Trophoblast cell (in vitro differentiated cells and primary cell): ENCODE measurements around the gene ST6GALNAC4.

Source experiments
- DNase-seq, 2 donors: peaks; one replicate each; pipeline ENCODE4 v3.0.0-alpha.2; 2016
- H2AFZ ChIP-seq: 2 replicates; pipeline ENCODE4 v1.6.1; 2013; ENCODE audit warnings: low read length, moderate library complexity, mild to moderate bottlenecking; ENCODE audit not compliant: insufficient read depth, poor library complexity
- H2AK5ac ChIP-seq: 2 replicates; pipeline ENCODE4 v1.6.1; 2013; ENCODE audit warnings: mild to moderate bottlenecking, low read length
- H2BK120ac ChIP-seq: 2 replicates; pipeline ENCODE4 v1.6.1; 2013; ENCODE audit warnings: low read length, mild to moderate bottlenecking, moderate library complexity; ENCODE audit not compliant: insufficient read depth, poor library complexity
- H2BK12ac ChIP-seq: 2 replicates; pipeline ENCODE4 v1.6.1; 2013; ENCODE audit warnings: mild to moderate bottlenecking, low read length, moderate library complexity
- H2BK5ac ChIP-seq: 2 replicates; pipeline ENCODE4 v1.6.1; 2013; ENCODE audit warnings: low read length, low read depth, moderate library complexity, mild to moderate bottlenecking; ENCODE audit not compliant: poor library complexity
- H3K14ac ChIP-seq: 2 replicates; pipeline ENCODE4 v1.6.1; 2013; ENCODE audit warnings: mild to moderate bottlenecking, low read length
- H3K18ac ChIP-seq: 2 replicates; pipeline ENCODE4 v1.6.1; 2013; ENCODE audit warnings: mild to moderate bottlenecking, low read length
- H3K23ac ChIP-seq: 2 replicates; pipeline ENCODE4 v1.6.1; 2013; ENCODE audit warnings: low read length
- H3K27ac ChIP-seq: 2 replicates; pipeline ENCODE4 v1.5.1; 2013; ENCODE audit warnings: low read depth, mild to moderate bottlenecking, inconsistent platforms, low read length, moderate library complexity
- H3K27me3 ChIP-seq: 2 replicates; pipeline ENCODE4 v1.6.1; 2013; ENCODE audit warnings: inconsistent platforms, mild to moderate bottlenecking, low read length, moderate library complexity; ENCODE audit not compliant: insufficient read depth
- H3K36me3 ChIP-seq, 2 experiments: 1 replicate in 1 of 2; 2 replicates in 1 of 2; pipeline ENCODE4 v1.6.1; 2013; ENCODE audit warnings: low read length in 2 of 2, mild to moderate bottlenecking in 2 of 2, moderate library complexity in 1 of 2; ENCODE audit not compliant: insufficient read depth in 2 of 2, control insufficient read depth in 1 of 2
- H3K4ac ChIP-seq: 2 replicates; pipeline ENCODE4 v1.6.1; 2013; ENCODE audit warnings: low read depth, mild to moderate bottlenecking, low read length, moderate library complexity
- H3K4me1 ChIP-seq, 2 experiments: 1 replicate in 1 of 2; 2 replicates in 1 of 2; pipeline ENCODE4 v1.6.1; 2013; ENCODE audit warnings: low read length in 2 of 2, mild to moderate bottlenecking in 2 of 2, moderate library complexity in 1 of 2; ENCODE audit not compliant: insufficient read depth in 2 of 2, control insufficient read depth in 1 of 2
- H3K4me2 ChIP-seq: 2 replicates; pipeline ENCODE4 v1.6.1; 2013; ENCODE audit warnings: inconsistent platforms, mild to moderate bottlenecking, low read length, moderate library complexity
- H3K4me3 ChIP-seq: 2 replicates; pipeline ENCODE4 v1.5.1; 2013; ENCODE audit warnings: mild to moderate bottlenecking, low read depth, low read length, inconsistent platforms
- H3K79me1 ChIP-seq: one replicate; pipeline ENCODE4 v1.6.1; 2013; ENCODE audit warnings: low read length
- H3K79me2 ChIP-seq: 2 replicates; pipeline ENCODE4 v1.6.1; 2013; ENCODE audit warnings: low read length, mild to moderate bottlenecking; ENCODE audit not compliant: control insufficient read depth, insufficient read depth, poor library complexity
- H3K9ac ChIP-seq: 2 replicates; pipeline ENCODE4 v1.6.1; 2013; ENCODE audit warnings: mild to moderate bottlenecking, low read length
- H3K9me3 ChIP-seq: 2 replicates; pipeline ENCODE4 v1.6.1; 2013; ENCODE audit warnings: low read depth, mild to moderate bottlenecking, control low read depth, inconsistent platforms, low read length; ENCODE audit not compliant: insufficient read depth
- H4K12ac ChIP-seq: 2 replicates; pipeline ENCODE4 v1.6.1; 2013; ENCODE audit warnings: low read depth, mild to moderate bottlenecking, low read length, moderate library complexity
- H4K8ac ChIP-seq: 2 replicates; pipeline ENCODE4 v1.6.1; 2013; ENCODE audit warnings: low read depth, mild to moderate bottlenecking, low read length, moderate library complexity
- H4K91ac ChIP-seq: one replicate; pipeline ENCODE4 v1.6.1; 2013; ENCODE audit warnings: low read depth, mild to moderate bottlenecking, low read length, moderate library complexity
- WGBS: extraction: QIAGEN DNeasy Blood & Tissue Kit; methylation state at CpG from one replicate; pipeline ENCODE4 v1.1.7; 2013; ENCODE audit warnings: missing lambda C conversion rate; ENCODE audit not compliant: insufficient read length, insufficient coverage; ENCODE audit errors: extremely low coverage; 5-methylcytosine and 5-hydroxymethylcytosine counted together

The ST6GALNAC4 gene

GRCh38 chr9:127910613-127911205 is 6.1 kb downstream of the ST6GALNAC4 start:
- Histone ChIP-seq H3K9ac (no peak overlapping the region), H3K27ac (no peak overlapping the region), H3K4me1 (no peaks in the 10 kb centered on the region), H3K4me3 (no peak overlapping the region), H3K18ac (no peak overlapping the region), H4K12ac (no peak overlapping the region), H3K4me2 (no peak overlapping the region), H3K79me1 (no peaks in the 10 kb centered on the region), H3K4ac (no peak overlapping the region), H3K14ac (no peak overlapping the region), H2AK5ac (no peak overlapping the region), H2BK12ac (no peak overlapping the region), H3K79me2 (no peaks in the 10 kb centered on the region), H3K27me3 (no peaks in the 10 kb centered on the region), H2AFZ (no peak overlapping the region), H4K8ac (no peak overlapping the region), H3K36me3 (no peaks in the 10 kb centered on the region), H2BK120ac (no peak overlapping the region), H3K9me3 (no peaks in the 10 kb centered on the region), H4K91ac (no peak overlapping the region), H2BK5ac (no peak overlapping the region), H3K23ac (no peak overlapping the region)
- no CpG with 5 or more reads among the region's 6 CpGs for WGBS
- peak in 1 of 2 donors; percentile 16 for DNase-seq

DNA sequence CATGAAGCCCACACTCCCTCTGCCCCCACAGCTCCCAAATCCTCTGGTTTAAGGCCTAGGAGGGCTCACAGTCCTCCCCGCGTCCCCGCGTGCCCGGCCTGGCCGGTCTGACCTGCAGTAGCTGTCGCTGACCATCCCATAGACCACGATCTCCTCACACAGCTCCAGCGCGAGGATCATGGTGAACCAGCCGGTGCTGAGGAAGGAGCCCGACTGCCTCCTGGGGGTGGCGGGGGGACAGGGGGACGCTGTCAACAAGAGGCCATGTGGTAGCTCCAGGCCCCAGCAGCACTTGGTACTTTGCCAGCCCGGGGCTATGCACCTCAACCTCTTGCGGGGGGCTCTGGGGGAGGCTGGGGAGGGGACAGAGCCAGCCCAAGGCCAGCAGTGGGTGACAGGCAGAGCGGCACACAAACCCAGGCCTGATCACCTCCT is 7.0 kb downstream of the ST6GALNAC4 start:
- Histone ChIP-seq H2BK5ac (no peak overlapping the region), H2AK5ac (no peak overlapping the region), H4K91ac (no peak overlapping the region), H3K36me3 (no peaks in the 10 kb centered on the region), H3K27me3 (no peaks in the 10 kb centered on the region), H3K79me1 (no peaks in the 10 kb centered on the region), H3K4ac (no peak overlapping the region), H4K12ac (no peak overlapping the region), H3K4me1 (peaks cover under 1 to 2% of the 10 kb centered on the region in 2 experiments), H2BK120ac (no peak overlapping the region), H3K18ac (no peak overlapping the region), H3K23ac (no peak overlapping the region), H3K4me2 (no peak overlapping the region), H4K8ac (no peak overlapping the region), H2AFZ (no peak overlapping the region), H3K14ac (no peak overlapping the region), H3K27ac (no peak overlapping the region), H2BK12ac (no peak overlapping the region), H3K79me2 (no peaks in the 10 kb centered on the region), H3K9ac (no peak overlapping the region), H3K4me3 (no peak overlapping the region), H3K9me3 (no peaks in the 10 kb centered on the region)
- WGBS, result no CpG with 5 or more reads among the region's 17 CpGs
- DNase-seq, result no peak

- Histone ChIP-seq H3K79me2 (no peaks in the 10 kb centered on the region), H3K27me3 (no peaks in the 10 kb centered on the region), H3K79me1 (peaks cover 2% of the 10 kb centered on the region), H3K9ac (no peak overlapping the region), H3K27ac (no peak overlapping the region), H2AFZ (no peak overlapping the region), H2BK12ac (no peak overlapping the region), H2AK5ac (no peak overlapping the region), H3K18ac (no peak overlapping the region), H3K4me1 (peaks cover 7 to 10% of the 10 kb centered on the region in 2 experiments), H2BK5ac (no peak overlapping the region), H3K9me3 (no peaks in the 10 kb centered on the region), H2BK120ac (no peak overlapping the region), H3K4me2 (no peak overlapping the region), H3K23ac (no peak overlapping the region), H4K8ac (no peak overlapping the region), H3K4me3 (no peak overlapping the region), H4K91ac (no peak overlapping the region), H3K36me3 (no peaks in the 10 kb centered on the region), H4K12ac (no peak overlapping the region), H3K4ac (no peak overlapping the region), H3K14ac (no peak overlapping the region)
- WGBS, result no CpG with 5 or more reads among the region's 10 CpGs
- DNase-seq, result no peak
Observed at GRCh38 chr9:127908660-127908926, 8.2 kb downstream of the ST6GALNAC4 start.

DNA sequence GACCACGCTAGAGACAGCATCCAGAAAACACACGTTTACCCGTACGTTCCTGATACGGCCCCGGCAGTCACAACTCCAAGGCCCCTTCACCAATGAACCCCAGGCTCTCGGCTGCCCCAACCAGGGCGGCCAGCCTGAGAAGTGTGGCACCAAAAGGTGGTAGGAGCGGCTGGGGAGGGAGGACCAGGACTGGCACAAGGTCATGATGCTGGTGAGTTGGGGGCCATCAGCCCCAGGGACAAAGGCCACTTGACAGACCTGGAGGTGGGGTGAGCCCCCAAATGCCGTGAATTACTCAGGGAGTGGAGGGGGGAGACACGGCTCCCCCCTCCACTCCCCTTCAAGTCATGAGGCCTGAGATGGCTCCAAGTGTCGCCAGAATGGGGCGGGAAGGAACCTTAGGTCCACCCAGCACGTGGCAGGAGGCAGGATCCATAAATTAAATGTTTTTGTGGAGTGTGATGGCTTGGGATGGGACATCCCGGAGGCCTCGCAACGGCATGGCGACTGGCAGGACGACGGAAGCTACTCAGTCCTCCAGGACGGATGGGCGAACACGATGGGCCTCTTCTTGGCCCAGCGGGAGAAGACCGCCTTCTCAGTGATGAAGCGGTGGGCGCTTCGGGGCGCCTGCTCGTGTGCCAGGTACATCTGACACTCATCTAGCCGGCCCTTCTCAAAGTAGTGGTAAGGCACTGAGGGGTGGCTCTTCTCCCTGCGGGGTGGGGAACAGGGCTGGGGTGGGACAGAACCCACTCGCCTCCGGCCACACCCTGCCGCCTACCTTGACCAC is 8.8 kb downstream of the ST6GALNAC4 start:
- WGBS, result no CpG with 5 or more reads among the region's 35 CpGs
- no peaks in the 10 kb centered on the region for H3K27me3 ChIP-seq

More for the DNA sequence above, 8.8 kb downstream of the ST6GALNAC4 start:
- H3K23ac ChIP-seq, result no peak overlapping the region
- H3K79me2 ChIP-seq, result no peaks in the 10 kb centered on the region
- no peak overlapping the region for H3K14ac ChIP-seq
- no peak overlapping the region for H4K12ac ChIP-seq
- DNase-seq, result no peak
- H3K36me3 ChIP-seq, result no peaks in the 10 kb centered on the region
- peaks cover 9 to 13% of the 10 kb centered on the region in 2 experiments for H3K4me1 ChIP-seq
- no peak overlapping the region for H3K9ac ChIP-seq
- no peak overlapping the region for H3K4ac ChIP-seq
- no peak overlapping the region for H4K91ac ChIP-seq
- H3K9me3 ChIP-seq, result no peaks in the 10 kb centered on the region
- H2BK120ac ChIP-seq, result no peak overlapping the region
- H4K8ac ChIP-seq, result no peak overlapping the region
- no peak overlapping the region for H3K27ac ChIP-seq
- H2BK5ac ChIP-seq, result no peak overlapping the region
- no peak overlapping the region for H2AK5ac ChIP-seq
- H2AFZ ChIP-seq, result no peak overlapping the region
- H2BK12ac ChIP-seq, result no peak overlapping the region
- no peak overlapping the region for H3K4me2 ChIP-seq
- peaks cover 2% of the 10 kb centered on the region for H3K79me1 ChIP-seq
- H3K4me3 ChIP-seq, result no peak overlapping the region
- H3K18ac ChIP-seq, result no peak overlapping the region
